Neural progenitor cell (in vitro differentiated cells): ENCODE data around the gene DISC1.

ENCODE experiments used
- CTCF ChIP-seq: fragments of 200-600 bp; sonication (generic); IDR thresholded peaks from 2 replicates; pipeline ENCODE4 v1.5.1; 2017; ENCODE audit warnings: antibody characterized with exemption, mild to moderate bottlenecking
- EZH2phosphoT487 ChIP-seq: fragments of 200-600 bp; sonication (generic); IDR thresholded peaks from 2 replicates; pipeline ENCODE4 v1.6.1; 2017; ENCODE audit warnings: antibody characterized with exemption

GRCh38 chr1:231972111-231972445, 345.5 kb downstream of the DISC1 start:
- no peak for TF ChIP-seq CTCF
- no peak for TF ChIP-seq EZH2phosphoT487
